ENCODE measurements around the gene HES1. TPM values are rescaled to one million over a fixed set of nuclear protein-coding genes. Genes with fewer than 3 reads are reported as not detected.

HES1 gene
- total RNA-seq, 1 experiment from 2014 or later = 34.6 TPM

DNA sequence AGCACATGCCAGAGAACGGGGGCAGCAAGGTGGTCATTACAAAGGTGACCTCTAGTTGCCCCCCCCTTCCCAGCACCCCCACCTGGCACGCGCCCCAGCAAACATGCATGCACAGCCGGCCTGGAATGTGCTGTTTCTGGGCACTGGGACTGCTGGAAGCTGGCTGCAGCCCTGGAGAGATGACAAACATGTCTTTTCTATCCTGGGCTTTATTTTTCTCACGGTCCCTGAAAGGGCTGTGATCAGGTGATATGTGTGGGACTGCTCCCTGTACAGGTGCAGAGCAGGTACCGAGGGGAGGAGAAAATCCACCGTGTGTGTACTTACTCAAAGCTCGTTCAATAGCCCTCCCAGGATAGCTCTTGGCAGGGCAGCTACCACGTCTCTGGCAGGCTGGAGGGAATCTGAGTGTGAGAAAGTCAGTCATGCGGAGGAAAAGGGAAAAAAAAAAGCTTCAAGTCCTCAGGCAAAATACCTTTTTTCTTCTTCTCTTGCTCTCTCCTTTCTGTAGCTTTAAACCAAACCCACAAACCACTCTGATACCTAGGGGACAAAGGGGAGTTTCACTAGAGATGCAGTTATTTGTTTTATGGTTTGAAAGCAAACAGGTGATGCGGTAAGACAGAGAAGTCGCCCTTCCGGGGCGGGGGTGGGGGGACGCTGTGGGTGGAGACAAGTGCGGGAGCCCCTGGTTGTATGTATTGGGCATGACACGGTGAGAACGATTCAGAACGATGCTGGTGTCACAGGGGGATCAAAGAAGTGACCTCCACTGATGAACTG, 5.0 kb upstream of the HES1 start:
- ChIA-PET POLR2A (interaction anchor here (0.7 to 1.7 kb wide), 5 partner anchors 12 to 728 kb away, joined by 3 to 6 read pairs (median 3); no protein-coding TSS in a partner anchor), CTCF (interaction anchor here (0.7 to 0.8 kb wide), 2 partner anchors 47 to 351 kb away, joined by 3 to 8 read pairs; no protein-coding TSS in a partner anchor)
- no TSS peak for BruUV-seq (replicated peaks)
- TF ChIP-seq, protein P1, sequence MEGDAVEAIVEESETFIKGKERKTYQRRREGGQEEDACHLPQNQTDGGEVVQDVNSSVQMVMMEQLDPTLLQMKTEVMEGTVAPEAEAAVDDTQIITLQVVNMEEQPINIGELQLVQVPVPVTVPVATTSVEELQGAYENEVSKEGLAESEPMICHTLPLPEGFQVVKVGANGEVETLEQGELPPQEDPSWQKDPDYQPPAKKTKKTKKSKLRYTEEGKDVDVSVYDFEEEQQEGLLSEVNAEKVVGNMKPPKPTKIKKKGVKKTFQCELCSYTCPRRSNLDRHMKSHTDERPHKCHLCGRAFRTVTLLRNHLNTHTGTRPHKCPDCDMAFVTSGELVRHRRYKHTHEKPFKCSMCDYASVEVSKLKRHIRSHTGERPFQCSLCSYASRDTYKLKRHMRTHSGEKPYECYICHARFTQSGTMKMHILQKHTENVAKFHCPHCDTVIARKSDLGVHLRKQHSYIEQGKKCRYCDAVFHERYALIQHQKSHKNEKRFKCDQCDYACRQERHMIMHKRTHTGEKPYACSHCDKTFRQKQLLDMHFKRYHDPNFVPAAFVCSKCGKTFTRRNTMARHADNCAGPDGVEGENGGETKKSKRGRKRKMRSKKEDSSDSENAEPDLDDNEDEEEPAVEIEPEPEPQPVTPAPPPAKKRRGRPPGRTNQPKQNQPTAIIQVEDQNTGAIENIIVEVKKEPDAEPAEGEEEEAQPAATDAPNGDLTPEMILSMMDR (IDR thresholded peaks at IDR 0.05; ENCODE audit: unreplicated experiment) = no peak
- Mint-ChIP-seq H3K4me1 (ENCODE audit: insufficient read depth, unreplicated experiment) (peaks cover 12% of the 10 kb centered on the region), H3K4me3 (ENCODE audit: unreplicated experiment) (no peak overlapping the region), H3K36me3 (ENCODE audit: insufficient read depth, unreplicated experiment) (peaks cover 4% of the 10 kb centered on the region), H3K9me3 (ENCODE audit: unreplicated experiment) (no peaks in the 10 kb centered on the region), H3K27me3 (ENCODE audit: insufficient read depth, unreplicated experiment) (peaks cover 12% of the 10 kb centered on the region), H3K27ac (ENCODE audit: low read depth, unreplicated experiment) (no peak overlapping the region)
- no peak for DNase-seq (ENCODE audit: unreplicated experiment)
- intact Hi-C loops (cut with micrococcal nuclease) = loop anchor here (10.0 kb wide), 1 partner anchor 274 kb away; no protein-coding TSS in a partner anchor

DNA sequence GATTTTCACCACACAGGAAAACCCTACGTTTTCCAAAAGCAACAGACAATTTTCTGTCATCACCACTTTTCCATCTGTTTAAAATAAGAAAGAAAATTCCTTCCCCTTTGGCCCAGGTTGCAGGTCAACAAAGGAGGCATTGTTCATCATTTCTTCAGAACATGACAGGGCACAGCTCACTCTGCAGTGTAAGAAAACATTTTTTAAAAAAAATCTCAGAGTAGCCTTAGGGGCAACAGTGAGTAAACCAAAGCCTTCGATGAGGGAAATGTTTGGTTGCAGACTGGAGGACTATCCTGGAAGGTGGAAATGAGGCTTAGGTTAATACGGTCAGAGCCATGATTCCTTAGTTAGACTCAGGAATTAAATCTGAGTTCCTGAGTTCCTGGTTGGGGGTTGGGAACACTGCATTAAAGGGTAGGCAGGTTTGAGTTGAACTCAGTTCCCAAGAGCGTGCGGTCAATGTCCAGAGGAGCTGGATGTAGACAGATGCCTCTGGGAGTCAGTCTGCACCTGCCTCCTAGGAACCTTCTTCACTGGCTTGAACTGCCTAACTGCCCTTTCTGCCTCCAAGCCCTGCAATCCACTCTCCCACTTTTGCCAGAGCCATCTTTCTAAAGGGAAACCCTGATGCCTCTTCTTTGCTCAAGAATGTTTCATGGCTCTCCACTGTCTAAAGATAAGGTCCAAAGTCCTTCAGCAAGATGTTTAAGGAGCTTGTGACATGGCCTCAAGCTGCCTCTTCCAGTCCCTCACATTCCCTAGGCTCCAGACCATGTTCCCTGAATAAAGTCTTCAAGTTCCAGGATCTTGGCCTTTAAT, 3.3 kb upstream of the HES1 start:
- BruUV-seq (replicated peaks) = no TSS peak
- intact Hi-C loops (cut with micrococcal nuclease) = loop anchor here (10.0 kb wide), 1 partner anchor 272 kb away; no protein-coding TSS in a partner anchor
- TF ChIP-seq, protein P1 (IDR thresholded peaks at IDR 0.05; ENCODE audit: unreplicated experiment) = no peak
- ChIA-PET POLR2A (interaction anchor here (0.7 to 9.4 kb wide), 10 partner anchors 10 to 302 kb away, joined by 3 to 120 read pairs (median 6); no protein-coding TSS in a partner anchor), CTCF (interaction anchor here (0.6 to 1.0 kb wide), 2 partner anchors 183 to 206 kb away, joined by 3 to 5 read pairs; no protein-coding TSS in a partner anchor)
- Mint-ChIP-seq H3K9me3 (ENCODE audit: unreplicated experiment) (no peaks in the 10 kb centered on the region), H3K36me3 (ENCODE audit: insufficient read depth, unreplicated experiment) (peaks cover 20% of the 10 kb centered on the region), H3K27me3 (ENCODE audit: insufficient read depth, unreplicated experiment) (no peaks in the 10 kb centered on the region), H3K27ac (ENCODE audit: low read depth, unreplicated experiment) (no peak overlapping the region), H3K4me1 (ENCODE audit: insufficient read depth, unreplicated experiment) (peaks cover 12% of the 10 kb centered on the region), H3K4me3 (ENCODE audit: unreplicated experiment) (peak overlapping the region; percentile 70)
- DNase-seq (ENCODE audit: unreplicated experiment) = peak; percentile 51

DNA sequence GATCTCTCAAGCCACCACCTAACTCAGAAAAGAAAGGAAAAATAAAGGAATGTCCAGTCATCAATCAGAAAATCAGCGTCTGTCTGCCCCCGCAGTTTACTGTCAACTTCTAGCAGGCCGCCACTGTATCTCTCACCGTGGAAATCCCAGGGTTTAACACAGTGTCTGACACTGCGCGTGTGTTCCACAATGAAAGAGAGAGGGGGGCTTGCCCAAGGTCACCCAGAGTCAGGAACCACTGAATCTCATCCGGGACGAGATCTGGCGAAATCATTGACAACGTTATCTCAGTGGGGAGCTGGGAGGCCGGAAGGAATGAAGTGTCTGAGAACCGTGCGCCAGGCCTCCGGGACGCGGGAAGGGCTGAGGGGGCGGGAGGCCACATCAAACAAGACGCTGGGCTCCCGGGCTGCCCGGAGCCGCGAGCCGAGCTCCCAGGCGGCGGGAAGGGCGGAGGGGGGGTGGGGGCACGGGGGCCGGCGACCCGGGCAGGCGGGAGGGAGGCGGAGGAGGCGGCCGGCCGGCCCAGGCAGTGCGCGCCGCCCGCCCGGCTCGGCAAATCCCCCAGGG, 2.2 kb upstream of the HES1 start:
- peak; percentile 63 for DNase-seq (ENCODE audit: unreplicated experiment)
- Mint-ChIP-seq H3K27me3 (ENCODE audit: insufficient read depth, unreplicated experiment) (no peaks in the 10 kb centered on the region), H3K36me3 (ENCODE audit: insufficient read depth, unreplicated experiment) (peaks cover 31% of the 10 kb centered on the region), H3K27ac (ENCODE audit: low read depth, unreplicated experiment) (peak overlapping the region; percentile 87), H3K9me3 (ENCODE audit: unreplicated experiment) (no peaks in the 10 kb centered on the region), H3K4me3 (ENCODE audit: unreplicated experiment) (peak overlapping the region; percentile 70), H3K4me1 (ENCODE audit: insufficient read depth, unreplicated experiment) (peaks cover 13% of the 10 kb centered on the region)
- ChIA-PET CTCF (interaction anchor here (1.0 kb wide), 1 partner anchor 182 kb away, joined by 5 read pairs; no protein-coding TSS in a partner anchor), POLR2A (interaction anchor here (0.6 to 10.1 kb wide), 14 partner anchors 9 to 379 kb away, joined by 3 to 193 read pairs (median 30); no protein-coding TSS in a partner anchor)
- BruUV-seq (replicated peaks) = no TSS peak
- TF ChIP-seq, protein P1 (IDR thresholded peaks at IDR 0.05; ENCODE audit: unreplicated experiment) = no peak
- intact Hi-C loops (cut with micrococcal nuclease) = loop anchor here (1.0 to 10.0 kb wide), 3 partner anchors 44 to 271 kb away; no protein-coding TSS in a partner anchor

Data from MCF 10A (cell line).